IMR-90 (cell line): ENCODE data around the gene USH2A. TPM values are rescaled to one million over a fixed set of nuclear protein-coding genes. Genes with fewer than 3 reads are reported as not detected.

Experiments used
- ATAC-seq: fragments of 200-7000 bp; cut with Tn5 transposase; 2 replicates; pipeline ENCODE4 v1.9.1; 2020; ENCODE audit warnings: low read depth, mild to moderate bottlenecking, moderate library complexity
- BruUV-seq: library from RNA; stranded (reverse); fragments of 400-500 nt; replicated peaks from 2 replicates; lab custom pipeline; 2021; lab: Mats Ljungman, UMichigan
- CTCF ChIA-PET: fragments of 300-600 bp; formaldehyde crosslinking; extraction: SDS; loops from one replicate; lab custom pipeline; 2021; ENCODE audit warnings: antibody characterized with exemption; lab: Yijun Ruan, JAX
- POLR2A ChIA-PET: fragments of 300-600 bp; sonication (Branson Sonifier 250); formaldehyde crosslinking; loops from one replicate; lab custom pipeline; 2022; ENCODE audit warnings: antibody characterized with exemption; ENCODE audit not compliant: unreplicated experiment; lab: Charles Lee
- DNase-seq: peaks from one replicate; pipeline ENCODE4 v3.0.0; 2013
- H2AFZ ChIP-seq: replicated peaks from 2 replicates; pipeline ENCODE3; 2013; ENCODE audit warnings: low read length, mild to moderate bottlenecking; ENCODE audit not compliant: poor library complexity
- H2AK5ac ChIP-seq: 2 replicates; pipeline ENCODE4 v1.6.1; 2013; ENCODE audit warnings: low read depth, low read length, inconsistent platforms
- H2AK9ac ChIP-seq: replicated peaks from 2 replicates; pipeline ENCODE3; 2013; ENCODE audit warnings: mild to moderate bottlenecking, low read depth, low read length, moderate library complexity; ENCODE audit not compliant: poor library complexity
- H2BK120ac ChIP-seq: 2 replicates; pipeline ENCODE4 v1.6.1; 2013; ENCODE audit warnings: low read depth, low read length, inconsistent platforms
- H2BK15ac ChIP-seq: 3 replicates; pipeline ENCODE4 v1.6.1; 2013; ENCODE audit warnings: low read depth, low read length, inconsistent platforms
- H2BK20ac ChIP-seq: 2 replicates; pipeline ENCODE4 v1.6.1; 2013; ENCODE audit warnings: low read depth, mild to moderate bottlenecking, inconsistent platforms, low read length, moderate library complexity
- H2BK5ac ChIP-seq: 2 replicates; pipeline ENCODE4 v1.6.1; 2013; ENCODE audit warnings: mild to moderate bottlenecking, low read depth, low read length, inconsistent platforms; ENCODE audit not compliant: poor library complexity, severe bottlenecking
- H3K14ac ChIP-seq: replicated peaks from 2 replicates; pipeline ENCODE4 v1.6.1; 2013; ENCODE audit warnings: low read depth, low read length, inconsistent platforms
- H3K18ac ChIP-seq: 2 replicates; pipeline ENCODE4 v1.6.1; 2013; ENCODE audit warnings: low read depth, low read length, control low read depth
- H3K23ac ChIP-seq: 2 replicates; pipeline ENCODE4 v1.6.1; 2013; ENCODE audit warnings: low read depth, low read length, inconsistent platforms
- H3K27ac ChIP-seq: 2 replicates; pipeline ENCODE4 v1.5.1; 2013; ENCODE audit warnings: mild to moderate bottlenecking, control low read depth, low read length; ENCODE audit not compliant: insufficient read depth
- H3K27me3 ChIP-seq: 2 replicates; pipeline ENCODE4 v1.6.1; 2013; ENCODE audit warnings: low read length; ENCODE audit not compliant: control insufficient read depth, insufficient read depth
- H3K36me3 ChIP-seq: 2 replicates; pipeline ENCODE4 v1.6.1; 2013; ENCODE audit warnings: low read length, mixed read lengths; ENCODE audit not compliant: control insufficient read depth, insufficient read depth
- H3K4ac ChIP-seq: 2 replicates; pipeline ENCODE4 v1.6.1; 2013; ENCODE audit warnings: low read depth, low read length, inconsistent platforms
- H3K4me1 ChIP-seq: 2 replicates; pipeline ENCODE4 v1.6.1; 2013; ENCODE audit warnings: low read length, mixed read lengths; ENCODE audit not compliant: control insufficient read depth, insufficient read depth
- H3K4me2 ChIP-seq: 2 replicates; pipeline ENCODE4 v1.6.1; 2013; ENCODE audit warnings: low read depth, mild to moderate bottlenecking, control low read depth, low read length, moderate library complexity
- H3K4me3 ChIP-seq: 2 replicates; pipeline ENCODE4 v1.5.1; 2013; ENCODE audit warnings: low read depth, mild to moderate bottlenecking, control low read depth, low read length, moderate library complexity; ENCODE audit not compliant: insufficient read depth
- H3K56ac ChIP-seq: 2 replicates; pipeline ENCODE4 v1.6.1; 2013; ENCODE audit warnings: low read length, inconsistent platforms; ENCODE audit not compliant: insufficient read depth; ENCODE audit errors: extremely low read depth
- H3K79me1 ChIP-seq, 2 experiments: 2 replicates each; pipeline ENCODE4 v1.6.1; 2013; ENCODE audit warnings: low read length in 2 of 2, inconsistent platforms in 1 of 2, low read depth in 1 of 2
- H3K9ac ChIP-seq: 2 replicates; pipeline ENCODE4 v1.6.1; 2013; ENCODE audit warnings: low read depth, low read length, control low read depth
- H3K9me1 ChIP-seq: 2 replicates; pipeline ENCODE4 v1.6.1; 2013; ENCODE audit warnings: low read length, inconsistent platforms; ENCODE audit not compliant: insufficient read depth
- H3K9me3 ChIP-seq: 2 replicates; pipeline ENCODE4 v1.6.1; 2013; ENCODE audit warnings: low read length; ENCODE audit not compliant: control insufficient read depth, insufficient read depth
- H4K20me1 ChIP-seq: 2 replicates; pipeline ENCODE4 v1.6.1; 2013; ENCODE audit warnings: low read length, inconsistent platforms; ENCODE audit not compliant: insufficient read depth
- H4K5ac ChIP-seq: 2 replicates; pipeline ENCODE4 v1.6.1; 2013; ENCODE audit warnings: mild to moderate bottlenecking, low read depth, low read length, control low read depth
- H4K8ac ChIP-seq, 2 experiments: 2 replicates each; pipeline ENCODE4 v1.6.1; 2013; ENCODE audit warnings: low read depth in 2 of 2, low read length in 2 of 2, control low read depth in 1 of 2, inconsistent platforms in 1 of 2
- H4K91ac ChIP-seq: 2 replicates; pipeline ENCODE4 v1.6.1; 2013; ENCODE audit warnings: low read depth, low read length, inconsistent platforms; ENCODE audit not compliant: insufficient read depth
- BHLHE40 ChIP-seq: fragments of 150-350 bp; IDR thresholded peaks from 2 replicates; pipeline ENCODE4 v1.6.1; 2016; ENCODE audit warnings: mild to moderate bottlenecking, low read depth, low read length
- CEBPB ChIP-seq: IDR thresholded peaks from 2 replicates; pipeline ENCODE4 v1.6.1; 2012; ENCODE audit warnings: low read depth, low read length, improper control_type of control experiment
- CHD1 ChIP-seq: IDR thresholded peaks from 2 replicates; pipeline ENCODE4 v1.6.1; 2012; ENCODE audit warnings: low read depth, low read length, improper control_type of control experiment
- CTCF ChIP-seq: conservative IDR thresholded peaks from 2 replicates; pipeline ENCODE4 v1.5.1; 2012; ENCODE audit warnings: mild to moderate bottlenecking, low read depth, low read length, improper control_type of control experiment
- ELK1 ChIP-seq: fragments of 150-350 bp; IDR thresholded peaks from 2 replicates; pipeline ENCODE4 v1.6.1; 2016; ENCODE audit warnings: low read depth, mild to moderate bottlenecking, low read length, moderate library complexity, borderline replicate concordance
- FOS ChIP-seq: fragments of 150-350 bp; IDR thresholded peaks from 2 replicates; pipeline ENCODE4 v1.6.1; 2016; ENCODE audit warnings: low read depth, low read length
- MAFK ChIP-seq: IDR thresholded peaks from 2 replicates; pipeline ENCODE4 v1.6.1; 2012; ENCODE audit warnings: low read depth, low read length, improper control_type of control experiment
- MAZ ChIP-seq: IDR thresholded peaks from 2 replicates; pipeline ENCODE4 v1.6.1; 2012; ENCODE audit warnings: low read depth, mild to moderate bottlenecking, low read length, improper control_type of control experiment, moderate library complexity, borderline replicate concordance
- MXI1 ChIP-seq: IDR thresholded peaks from 2 replicates; pipeline ENCODE4 v1.6.1; 2012; ENCODE audit warnings: low read depth, mild to moderate bottlenecking, low read length, moderate library complexity, borderline replicate concordance
- NFE2L2 ChIP-seq: fragments of 150-350 bp; IDR thresholded peaks from 2 replicates; pipeline ENCODE4 v1.6.1; 2016; ENCODE audit warnings: low read depth, mild to moderate bottlenecking, low read length
- POLR2A ChIP-seq: IDR thresholded peaks from 2 replicates; pipeline ENCODE4 v1.6.1; 2012; ENCODE audit warnings: mild to moderate bottlenecking, low read depth, low read length
- RAD21 ChIP-seq: IDR thresholded peaks from 2 replicates; pipeline ENCODE4 v1.6.1; 2012; ENCODE audit warnings: low read length, improper control_type of control experiment
- RCOR1 ChIP-seq: IDR thresholded peaks from 2 replicates; pipeline ENCODE4 v1.6.1; 2012; ENCODE audit warnings: mild to moderate bottlenecking, low read length, improper control_type of control experiment; ENCODE audit not compliant: insufficient replicate concordance
- RFX5 ChIP-seq: IDR thresholded peaks from 2 replicates; pipeline ENCODE4 v1.8.0; 2012; ENCODE audit warnings: low read depth, mild to moderate bottlenecking, low read length, moderate library complexity
- SMC3 ChIP-seq: fragments of 150-350 bp; IDR thresholded peaks from 2 replicates; pipeline ENCODE4 v1.6.1; 2016; ENCODE audit warnings: low read depth, mild to moderate bottlenecking, antibody characterized with exemption, low read length, moderate library complexity
- USF2 ChIP-seq: fragments of 150-350 bp; IDR thresholded peaks from 2 replicates; pipeline ENCODE4 v1.6.1; 2017; ENCODE audit warnings: mild to moderate bottlenecking, antibody characterized with exemption, low read length, low read depth
- WGBS, 2 experiments: methylation state at CpG; one replicate each; pipeline versions ENCODE4 v1.1.5 to v1.1.7; 2013; ENCODE audit warnings: missing lambda C conversion rate in 2 of 2; ENCODE audit not compliant: insufficient read length in 1 of 2; ENCODE audit errors: extremely low coverage in 2 of 2; 5-methylcytosine and 5-hydroxymethylcytosine counted together
- dilution Hi-C: fragments of 300-500 bp; cut with HindIII; formaldehyde crosslinking; loops from one replicate; pipeline ENCODE4 v1.14.3; 2018; ENCODE audit warnings: low sequenced_read_pairs; ENCODE audit not compliant: unreplicated experiment
- in situ Hi-C: fragments of 300-500 bp; cut with MboI; formaldehyde crosslinking; loops from 3 replicates; pipeline ENCODE4 v1.14.3; 2019; ENCODE audit warnings: low sequenced_read_pairs, inconsistent platforms, mixed read lengths
- intact Hi-C: fragments of 100-400 bp; cut with micrococcal nuclease; formaldehyde crosslinking; loops from 2 replicates; pipeline ENCODE4 v1.10.0; 2022
- polyA plus RNA-seq, 3 experiments: library from polyadenylated mRNA; depleted of rRNA; stranded (reverse); fragments of >200 nt; gene quantifications; 2 replicates each; pipeline ENCODE4 v1.2.3, GENCODE V29; 2012; ENCODE audit warnings: low replicate concordance in 1 of 3
- total RNA-seq: library from RNA; depleted of rRNA; stranded (reverse); fragments of >200 nt; gene quantifications from 2 replicates; pipeline ENCODE4 v1.2.3, GENCODE V29; 2012

USH2A gene
- total and polyA plus RNA-seq, 2 of the 4 experiments (the other 2 are of a cell fraction): under 0.01 to 0.02 TPM

GRCh38 chr1:215730600-215730999 lies 692.6 kb downstream of the USH2A start:
- dilution Hi-C loops (no loop called here), in situ Hi-C loops (no loop called here), intact Hi-C loops (no loop called here)
- H3K27me3 ChIP-seq: no peaks in the 10 kb centered on the region
- BruUV-seq: no TSS peak
- H3K79me1 ChIP-seq: no peaks in the 10 kb centered on the region
- H3K4me2 ChIP-seq: no peak overlapping the region
- H3K4me3 ChIP-seq: no peak overlapping the region
- POLR2A ChIA-PET: no interaction called here
- peaks cover 6% of the 10 kb centered on the region for H3K9me3 ChIP-seq
- no peak overlapping the region for H4K8ac ChIP-seq
- H3K9me1 ChIP-seq: no peaks in the 10 kb centered on the region
- no peak overlapping the region for H3K56ac ChIP-seq
- no peak for DNase-seq
- no peaks in the 10 kb centered on the region for H3K36me3 ChIP-seq
- no peak overlapping the region for H3K9ac ChIP-seq
- no peak overlapping the region for H2AK5ac ChIP-seq
- no peak overlapping the region for H3K4ac ChIP-seq
- WGBS, 2 experiments: no CpG with 5 or more reads among the region's 3 CpGs
- no peak overlapping the region for H2AFZ ChIP-seq
- H3K27ac ChIP-seq: no peak overlapping the region
- H3K4me1 ChIP-seq: no peaks in the 10 kb centered on the region
- no peak overlapping the region for H2BK120ac ChIP-seq
- H2BK20ac ChIP-seq: no peak overlapping the region
- H2BK15ac ChIP-seq: no peak overlapping the region
- H2AK9ac ChIP-seq: no peak overlapping the region
- ATAC-seq: no peak
- H4K91ac ChIP-seq: no peak overlapping the region
- H3K23ac ChIP-seq: no peak overlapping the region
- H2BK5ac ChIP-seq: no peak overlapping the region
- TF ChIP-seq MAZ: no peak
- TF ChIP-seq ELK1: no peak
- TF ChIP-seq RCOR1: no peak
- TF ChIP-seq BHLHE40: no peak
- TF ChIP-seq SMC3: no peak
- TF ChIP-seq CTCF: no peak
- TF ChIP-seq USF2: no peak
- no peak for TF ChIP-seq MXI1
- no peak for TF ChIP-seq CEBPB
- TF ChIP-seq RAD21: no peak
- TF ChIP-seq POLR2A: no peak
- no peak for TF ChIP-seq CHD1
- no peak for TF ChIP-seq MAFK
- no peak for TF ChIP-seq RFX5
- no peak for TF ChIP-seq FOS
- no peak for TF ChIP-seq NFE2L2
- no peak overlapping the region for H3K18ac ChIP-seq
- no peak overlapping the region for H4K5ac ChIP-seq
- CTCF ChIA-PET: no interaction called here
- H3K14ac ChIP-seq: no peak overlapping the region
- H4K20me1 ChIP-seq: no peaks in the 10 kb centered on the region
